ENCODE data around the gene FRMD4A. TPM values are rescaled to one million over a fixed set of nuclear protein-coding genes. Genes with fewer than 3 reads are reported as not detected.

Gene FRMD4A
- total and polyA plus RNA-seq, 5 experiments from 2014 or later = 0.02 to 0.80 (median 0.31) TPM; not detected in 2

- peaks cover 0 to 3% (median 0%) of the 10 kb centered on the region in 9 donors for H3K9me3 Mint-ChIP-seq
- peak overlapping the region in 9 of 10 donors; percentile 35 to 81 (median 72) for H3K4me3 Mint-ChIP-seq
- DNase-seq (no peak), ATAC-seq (no peak)
- POLR2A ChIA-PET = no interaction called here
- H3K27me3 Mint-ChIP-seq = peaks cover 50 to 78% (median 67%) of the 10 kb centered on the region in 5 donors
- peaks cover 0 to 11% (median 2%) of the 10 kb centered on the region in 3 donors for H3K36me3 Mint-ChIP-seq
- H3K4me1 Mint-ChIP-seq = peaks cover 17 to 26% (median 22%) of the 10 kb centered on the region in 4 donors
- peak overlapping the region in 1 of 10 donors; percentile 34 for H3K27ac Mint-ChIP-seq
Observed at GRCh38 chr10:13892871-13893270, 437.9 kb downstream of the FRMD4A start.

- ATAC-seq (no peak), DNase-seq (no peak)
- peaks cover 54 to 86% (median 70%) of the 10 kb centered on the region in 5 donors for H3K27me3 Mint-ChIP-seq
- H3K4me3 Mint-ChIP-seq = peak overlapping the region; percentile 33 to 81 (median 76)
- peaks cover 0 to 11% (median 2%) of the 10 kb centered on the region in 3 donors for H3K36me3 Mint-ChIP-seq
- peaks cover 0 to 3% (median 0%) of the 10 kb centered on the region in 9 donors for H3K9me3 Mint-ChIP-seq
- POLR2A ChIA-PET = no interaction called here
- H3K4me1 Mint-ChIP-seq = peaks cover 17 to 26% (median 21%) of the 10 kb centered on the region in 4 donors
- no peak overlapping the region for H3K27ac Mint-ChIP-seq
Observed at GRCh38 chr10:13892001-13892491, 438.7 kb downstream of the FRMD4A start.

- DNase-seq = peak in 4 of 10 donors; percentile 4 to 20 (median 6)
- Mint-ChIP-seq H3K36me3 (peaks cover 0 to 11% (median 2%) of the 10 kb centered on the region in 3 donors), H3K4me3 (peak overlapping the region; percentile 55 to 87 (median 78)), H3K27me3 (peaks cover 54 to 93% (median 69%) of the 10 kb centered on the region in 5 donors), H3K27ac (no peak overlapping the region), H3K4me1 (peaks cover 17 to 26% (median 21%) of the 10 kb centered on the region in 4 donors), H3K9me3 (peaks cover 0 to 3% (median 0%) of the 10 kb centered on the region in 9 donors)
- POLR2A ChIA-PET = no interaction called here
- peak; percentile 61 to 86 for ATAC-seq
Observed at GRCh38 chr10:13891128-13892000, 439.4 kb downstream of the FRMD4A start.

GRCh38 chr10:13890233-13891127 lies 440.2 kb downstream of the FRMD4A start:
- POLR2A ChIA-PET = no interaction called here
- Mint-ChIP-seq H3K27me3 (peaks cover 56 to 89% (median 69%) of the 10 kb centered on the region in 5 donors), H3K9me3 (peaks cover 0 to 2% (median 0%) of the 10 kb centered on the region in 9 donors), H3K36me3 (peaks cover 0 to 11% (median 0%) of the 10 kb centered on the region in 3 donors), H3K4me3 (peak overlapping the region; percentile 55 to 87 (median 78)), H3K27ac (no peak overlapping the region), H3K4me1 (peaks cover 17 to 26% (median 21%) of the 10 kb centered on the region in 4 donors)
- DNase-seq = peak in 1 of 10 donors; percentile 4
- ATAC-seq = peak; percentile 18 to 36

- Mint-ChIP-seq H3K36me3 (no peaks in the 10 kb centered on the region), H3K27me3 (peaks cover 39 to 62% (median 49%) of the 10 kb centered on the region in 5 donors), H3K4me1 (peaks cover 13 to 21% (median 20%) of the 10 kb centered on the region in 4 donors), H3K9me3 (no peaks in the 10 kb centered on the region), H3K27ac (no peak overlapping the region), H3K4me3 (no peak overlapping the region)
- no peak for DNase-seq
- ATAC-seq = no peak
- POLR2A ChIA-PET = no interaction called here
Observed at GRCh38 chr10:13887761-13888160, 443.0 kb downstream of the FRMD4A start.

GRCh38 chr10:13885238-13885990 lies 445.3 kb downstream of the FRMD4A start:
- peaks cover 24 to 49% (median 31%) of the 10 kb centered on the region in 5 donors for H3K27me3 Mint-ChIP-seq
- no peaks in the 10 kb centered on the region for H3K36me3 Mint-ChIP-seq
- peaks cover 2 to 5% (median 3%) of the 10 kb centered on the region in 4 donors for H3K4me1 Mint-ChIP-seq
- DNase-seq (no peak), ATAC-seq (no peak)
- no peak overlapping the region for H3K4me3 Mint-ChIP-seq
- no peaks in the 10 kb centered on the region for H3K9me3 Mint-ChIP-seq
- peak overlapping the region in 1 of 10 donors; percentile 17 for H3K27ac Mint-ChIP-seq
- POLR2A ChIA-PET = no interaction called here

GRCh38 chr10:13883636-13884444 lies 446.9 kb downstream of the FRMD4A start:
- POLR2A ChIA-PET = no interaction called here
- H3K4me1 Mint-ChIP-seq = peaks cover 0 to 3% (median under 1%) of the 10 kb centered on the region in 4 donors

GRCh38 chr10:13882119-13882711 lies 448.5 kb downstream of the FRMD4A start:
- POLR2A ChIA-PET = no interaction called here
- no peak for ATAC-seq
- DNase-seq = no peak
- H3K4me3 Mint-ChIP-seq = no peak overlapping the region
- no peaks in the 10 kb centered on the region for H3K9me3 Mint-ChIP-seq
- peaks cover 8 to 22% (median 9%) of the 10 kb centered on the region in 5 donors for H3K27me3 Mint-ChIP-seq
- H3K36me3 Mint-ChIP-seq = no peaks in the 10 kb centered on the region
- peaks cover 0 to 3% (median under 1%) of the 10 kb centered on the region in 4 donors for H3K4me1 Mint-ChIP-seq
- H3K27ac Mint-ChIP-seq = no peak overlapping the region

More at GRCh38 chr10:13883636-13884444, 446.9 kb downstream of the FRMD4A start:
- Mint-ChIP-seq H3K36me3 (no peaks in the 10 kb centered on the region), H3K27ac (no peak overlapping the region), H3K4me3 (no peak overlapping the region), H3K27me3 (peaks cover 9 to 33% (median 16%) of the 10 kb centered on the region in 5 donors), H3K9me3 (no peaks in the 10 kb centered on the region)
- DNase-seq (no peak), ATAC-seq (no peak)

- Mint-ChIP-seq H3K27ac (no peak overlapping the region), H3K4me3 (no peak overlapping the region), H3K9me3 (no peaks in the 10 kb centered on the region), H3K27me3 (peaks cover 0 to 20% (median 7%) of the 10 kb centered on the region in 5 donors), H3K4me1 (peaks cover 0 to 3% (median under 1%) of the 10 kb centered on the region in 4 donors), H3K36me3 (no peaks in the 10 kb centered on the region)
- POLR2A ChIA-PET = no interaction called here
- DNase-seq (no peak), ATAC-seq (no peak)
Observed at GRCh38 chr10:13880760-13881159, 450.0 kb downstream of the FRMD4A start.

GRCh38 chr10:13877154-13877909 lies 453.4 kb downstream of the FRMD4A start:
- ATAC-seq (no peak), DNase-seq (no peak)
- peaks cover 0 to 6% (median 0%) of the 10 kb centered on the region in 5 donors for H3K27me3 Mint-ChIP-seq
- no peaks in the 10 kb centered on the region for H3K36me3 Mint-ChIP-seq
- H3K27ac Mint-ChIP-seq = no peak overlapping the region
- H3K4me1 Mint-ChIP-seq = peaks cover 3 to 18% (median 6%) of the 10 kb centered on the region in 4 donors
- POLR2A ChIA-PET = interaction anchor here (0.9 kb wide), 1 partner anchor 26 kb away, joined by 3 read pairs; no protein-coding TSS in a partner anchor
- no peak overlapping the region for H3K4me3 Mint-ChIP-seq
- no peaks in the 10 kb centered on the region for H3K9me3 Mint-ChIP-seq

All from naive thymus-derived CD8-positive, alpha-beta T cell (primary cell).